Mesothelial cell of epicardium (in vitro differentiated cells): ENCODE results near the gene PTPRN2. TPM values are rescaled to one million over a fixed set of nuclear protein-coding genes. Genes with fewer than 3 reads are reported as not detected.

Source experiments
- DNase-seq, 2 experiments: peaks; one replicate each; pipeline ENCODE4 v3.0.0; 2021; ENCODE audit warnings: low spot score in 2 of 2; ENCODE audit not compliant: unreplicated experiment in 2 of 2
- H3K27ac Mint-ChIP-seq: 2 replicates; pipeline ENCODE4 v1.8.0; 2021; ENCODE audit warnings: mixed read lengths
- H3K27me3 Mint-ChIP-seq: 2 replicates; pipeline ENCODE4 v1.8.0; 2021; ENCODE audit warnings: low read depth, mixed read lengths
- H3K36me3 Mint-ChIP-seq: 2 replicates; pipeline ENCODE4 v1.8.0; 2021; ENCODE audit warnings: mixed read lengths
- H3K4me1 Mint-ChIP-seq: 2 replicates; pipeline ENCODE4 v1.8.0; 2021; ENCODE audit warnings: mixed read lengths
- H3K4me3 Mint-ChIP-seq: 2 replicates; pipeline ENCODE4 v1.8.0; 2021; ENCODE audit warnings: mild to moderate bottlenecking, moderate library complexity, mixed read lengths
- H3K9me3 Mint-ChIP-seq: 2 replicates; pipeline ENCODE4 v1.8.0; 2021; ENCODE audit warnings: mixed read lengths
- total RNA-seq: library from RNA; stranded (reverse); gene quantifications from 3 replicates; pipeline ENCODE4 v1.2.1, GENCODE V29; 2021
- TF ChIP-seq, protein P1 (sequence below): fragments of 200-600 bp; sonication (generic); IDR thresholded peaks from one replicate; pipeline ENCODE4 v1.5.0; 2021; ENCODE audit warnings: antibody characterized with exemption; ENCODE audit not compliant: unreplicated experiment

Gene PTPRN2
- total RNA-seq, 1 donor from 2014 or later = 2.2 TPM

DNA sequence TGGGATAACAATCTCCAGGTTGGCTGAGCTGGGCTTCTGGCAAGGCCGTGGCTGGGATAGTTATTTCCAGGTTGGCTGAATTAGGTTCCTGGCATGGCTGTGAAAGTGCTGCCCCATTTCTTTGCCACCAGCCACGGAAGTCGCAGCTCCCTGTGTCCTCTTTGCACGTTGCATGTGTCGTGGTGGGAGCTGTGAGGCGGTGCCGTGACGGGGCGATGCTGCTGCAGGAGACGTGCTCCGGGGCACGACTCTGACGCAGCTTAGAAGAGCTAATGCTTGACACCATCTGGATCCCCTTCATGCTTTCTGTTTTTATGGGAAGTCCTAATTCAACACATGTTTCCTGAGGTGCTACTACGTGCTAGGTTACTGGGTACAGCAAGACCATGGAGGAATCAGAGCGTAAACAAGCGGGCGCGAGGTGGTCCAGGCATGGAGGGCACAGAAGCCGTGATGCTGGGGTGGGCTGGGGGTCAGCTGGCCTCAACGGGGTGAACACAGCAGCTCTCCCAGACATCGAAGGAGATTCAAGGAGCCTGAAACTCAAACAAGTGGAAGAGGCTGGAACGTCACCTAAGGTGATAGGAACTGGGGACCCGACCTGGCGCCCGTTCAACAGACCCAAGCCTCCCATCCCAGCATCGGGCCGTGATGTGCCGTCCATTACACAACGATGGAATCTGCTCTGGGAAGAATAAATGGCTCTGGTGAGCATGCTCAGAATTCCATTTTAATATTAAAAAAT lies 843.7 kb downstream of the PTPRN2 start:
- Mint-ChIP-seq H3K4me3 (no peak overlapping the region), H3K9me3 (no peaks in the 10 kb centered on the region), H3K27me3 (peaks cover 34% of the 10 kb centered on the region), H3K27ac (no peak overlapping the region), H3K36me3 (no peaks in the 10 kb centered on the region), H3K4me1 (no peaks in the 10 kb centered on the region)
- TF ChIP-seq, protein P1, sequence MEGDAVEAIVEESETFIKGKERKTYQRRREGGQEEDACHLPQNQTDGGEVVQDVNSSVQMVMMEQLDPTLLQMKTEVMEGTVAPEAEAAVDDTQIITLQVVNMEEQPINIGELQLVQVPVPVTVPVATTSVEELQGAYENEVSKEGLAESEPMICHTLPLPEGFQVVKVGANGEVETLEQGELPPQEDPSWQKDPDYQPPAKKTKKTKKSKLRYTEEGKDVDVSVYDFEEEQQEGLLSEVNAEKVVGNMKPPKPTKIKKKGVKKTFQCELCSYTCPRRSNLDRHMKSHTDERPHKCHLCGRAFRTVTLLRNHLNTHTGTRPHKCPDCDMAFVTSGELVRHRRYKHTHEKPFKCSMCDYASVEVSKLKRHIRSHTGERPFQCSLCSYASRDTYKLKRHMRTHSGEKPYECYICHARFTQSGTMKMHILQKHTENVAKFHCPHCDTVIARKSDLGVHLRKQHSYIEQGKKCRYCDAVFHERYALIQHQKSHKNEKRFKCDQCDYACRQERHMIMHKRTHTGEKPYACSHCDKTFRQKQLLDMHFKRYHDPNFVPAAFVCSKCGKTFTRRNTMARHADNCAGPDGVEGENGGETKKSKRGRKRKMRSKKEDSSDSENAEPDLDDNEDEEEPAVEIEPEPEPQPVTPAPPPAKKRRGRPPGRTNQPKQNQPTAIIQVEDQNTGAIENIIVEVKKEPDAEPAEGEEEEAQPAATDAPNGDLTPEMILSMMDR = no peak
- DNase-seq = no peak

DNA sequence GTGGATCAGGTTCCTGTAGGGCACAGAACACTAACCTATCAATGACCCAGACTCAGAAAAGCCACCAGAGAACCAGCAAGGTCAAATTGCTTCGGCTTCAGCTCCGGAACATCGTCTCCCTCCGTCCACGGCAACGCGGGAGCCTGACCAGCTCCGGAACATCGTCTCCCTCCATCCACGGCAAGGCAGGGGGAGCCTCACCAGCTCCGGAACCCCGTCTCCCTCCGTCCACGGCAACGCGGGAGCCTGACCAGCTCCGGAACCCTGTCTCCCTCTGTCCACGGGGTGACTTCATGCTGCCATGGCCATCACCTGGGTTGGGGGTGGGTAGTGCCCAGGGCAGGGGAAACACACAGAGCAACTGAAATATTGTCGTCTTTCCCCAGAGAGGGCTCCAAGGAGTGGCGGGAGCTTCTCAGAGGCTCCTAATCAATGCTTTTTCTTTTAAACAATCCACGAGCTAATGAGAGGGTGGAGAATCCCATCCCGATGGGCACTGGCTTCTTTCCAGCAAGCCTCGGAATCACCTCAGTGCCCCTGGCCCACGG lies 847.3 kb downstream of the PTPRN2 start:
- peaks cover 48% of the 10 kb centered on the region for H3K27me3 Mint-ChIP-seq

DNA sequence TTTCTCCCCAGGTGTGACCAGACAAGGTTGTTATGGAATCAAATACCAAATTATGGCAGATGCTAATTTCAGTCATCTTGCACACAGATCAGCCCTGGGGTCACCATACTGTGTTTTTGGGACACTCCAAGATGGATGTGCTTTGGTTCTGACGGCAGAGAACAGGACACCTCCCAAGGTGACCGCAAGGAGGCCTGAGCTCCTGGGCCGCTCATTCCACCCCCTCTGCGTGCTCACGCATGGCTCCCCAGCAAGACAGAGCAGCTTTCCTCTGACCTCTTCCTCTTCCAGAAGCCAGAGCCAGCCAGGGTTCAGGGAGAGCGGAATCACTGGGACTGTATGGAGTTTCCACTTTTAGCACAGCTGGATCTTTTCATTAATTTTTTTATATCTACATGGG lies 848.0 kb downstream of the PTPRN2 start:
- peaks cover 55% of the 10 kb centered on the region for H3K27me3 Mint-ChIP-seq

More for the DNA sequence above, 847.3 kb downstream of the PTPRN2 start:
- peaks cover 14% of the 10 kb centered on the region for H3K4me1 Mint-ChIP-seq
- H3K27ac Mint-ChIP-seq = no peak overlapping the region
- TF ChIP-seq, protein P1 = no peak
- H3K36me3 Mint-ChIP-seq = no peaks in the 10 kb centered on the region
- no peak overlapping the region for H3K4me3 Mint-ChIP-seq
- DNase-seq = no peak
- no peaks in the 10 kb centered on the region for H3K9me3 Mint-ChIP-seq

DNA sequence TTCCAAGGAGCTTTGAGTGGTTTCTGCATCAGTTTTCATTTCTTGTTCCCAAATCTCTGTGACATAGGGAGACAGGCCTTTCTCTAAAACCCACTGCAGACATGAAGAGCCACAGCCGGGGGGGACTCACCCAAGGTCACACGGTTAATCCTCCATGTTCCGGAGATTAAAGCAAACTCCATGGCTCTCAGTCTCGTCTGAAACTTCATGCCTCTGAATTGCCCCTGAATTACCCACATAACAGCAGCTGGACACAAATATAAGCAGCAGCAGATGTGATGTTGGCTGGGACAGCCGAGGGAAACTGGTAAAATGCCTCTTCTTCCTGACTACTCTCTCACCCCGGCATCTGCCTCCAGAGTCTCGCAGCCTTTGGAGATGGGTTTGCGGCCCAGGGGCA lies 848.6 kb downstream of the PTPRN2 start:
- H3K9me3 Mint-ChIP-seq = no peaks in the 10 kb centered on the region
- no peak overlapping the region for H3K4me3 Mint-ChIP-seq
- no peak for DNase-seq
- H3K36me3 Mint-ChIP-seq = no peaks in the 10 kb centered on the region
- H3K4me1 Mint-ChIP-seq = peaks cover 14% of the 10 kb centered on the region
- H3K27me3 Mint-ChIP-seq = peaks cover 61% of the 10 kb centered on the region
- TF ChIP-seq, protein P1 = no peak
- H3K27ac Mint-ChIP-seq = no peak overlapping the region

More for the DNA sequence above, 848.0 kb downstream of the PTPRN2 start:
- Mint-ChIP-seq H3K4me3 (no peak overlapping the region), H3K27ac (no peak overlapping the region), H3K36me3 (no peaks in the 10 kb centered on the region), H3K9me3 (no peaks in the 10 kb centered on the region), H3K4me1 (peaks cover 14% of the 10 kb centered on the region)
- DNase-seq = no peak
- TF ChIP-seq, protein P1 = no peak

DNA sequence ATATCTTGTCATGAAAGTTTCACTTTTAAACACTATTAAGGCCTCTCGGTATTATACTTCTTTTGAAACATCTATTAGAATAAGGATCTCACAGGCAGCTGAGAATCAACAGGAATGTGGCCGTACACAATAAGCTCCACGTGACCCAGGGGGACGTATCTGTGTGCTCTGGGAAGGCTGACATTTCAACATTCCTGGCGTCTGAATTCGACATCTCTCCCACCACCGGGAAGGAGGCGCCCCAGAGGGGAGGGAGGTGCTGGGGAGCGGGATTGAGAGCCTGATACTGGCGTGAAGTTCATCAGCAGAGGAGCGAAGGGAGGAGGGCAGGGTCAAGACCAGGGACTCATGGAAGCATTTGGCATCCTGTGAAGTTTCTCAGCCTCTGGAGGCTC lies 849.6 kb downstream of the PTPRN2 start:
- DNase-seq = peak in 1 of 2 experiments; percentile 60
- H3K27me3 Mint-ChIP-seq = peaks cover 60% of the 10 kb centered on the region
- TF ChIP-seq, protein P1 = no peak
- H3K4me3 Mint-ChIP-seq = peak overlapping the region; percentile 51
- peak overlapping the region; percentile 74 for H3K27ac Mint-ChIP-seq
- no peaks in the 10 kb centered on the region for H3K9me3 Mint-ChIP-seq
- peaks cover 14% of the 10 kb centered on the region for H3K4me1 Mint-ChIP-seq
- no peaks in the 10 kb centered on the region for H3K36me3 Mint-ChIP-seq
